Measurements from ENCODE around the gene SNRNP25. TPM values are rescaled to one million over a fixed set of nuclear protein-coding genes. Genes with fewer than 3 reads are reported as not detected.

Gene SNRNP25
- total and polyA plus RNA-seq, 9 of the 15 experiments (the other 6 are each of a cell fraction or from before 2014, with no cell fraction given), result 59.0 to 176 (median 108) TPM

- peak in 1 of 3 experiments; percentile 6 for TF ChIP-seq YY1 (IDR thresholded peaks at IDR 0.05; ENCODE audit: borderline replicate concordance in 1 of 3, control insufficient read depth in 1 of 3, extremely low read depth in 1 of 3, insufficient read depth in 3 of 3, insufficient read length in 1 of 3, insufficient replicate concordance in 2 of 3, low read depth in 1 of 3, low read length in 2 of 3)
- TF ChIP-seq SIRT6 (IDR thresholded peaks at IDR 0.05; ENCODE audit: low read depth, low read length), result no peak
- TF ChIP-seq SMAD4 (CRISPR knock-in tag; conservative IDR thresholded peaks at IDR 0.05), result 0 out of 2 replicates have a peak, but pooled peaks have one; percentile 30
- TF ChIP-seq ZFX (CRISPR knock-in tag; IDR thresholded peaks at IDR 0.05), result peak; percentile 92
- TF ChIP-seq, protein P1, sequence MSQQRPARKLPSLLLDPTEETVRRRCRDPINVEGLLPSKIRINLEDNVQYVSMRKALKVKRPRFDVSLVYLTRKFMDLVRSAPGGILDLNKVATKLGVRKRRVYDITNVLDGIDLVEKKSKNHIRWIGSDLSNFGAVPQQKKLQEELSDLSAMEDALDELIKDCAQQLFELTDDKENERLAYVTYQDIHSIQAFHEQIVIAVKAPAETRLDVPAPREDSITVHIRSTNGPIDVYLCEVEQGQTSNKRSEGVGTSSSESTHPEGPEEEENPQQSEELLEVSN (IDR thresholded peaks at IDR 0.05; ENCODE audit: borderline replicate concordance in 1 of 2, extremely low read depth in 1 of 2, insufficient read depth in 1 of 2, insufficient read length in 1 of 2, low read depth in 1 of 2, low read length in 1 of 2, poor library complexity in 1 of 2, severe bottlenecking in 1 of 2), result peak; percentile 96 to 98
- peak; percentile 9 for TF ChIP-seq TAF9B (IDR thresholded peaks at IDR 0.05; ENCODE audit: partially characterized antibody)
- TF ChIP-seq MAX (CRISPR knock-in tag; IDR thresholded peaks at IDR 0.05), result peak; percentile 89
- peak; percentile 93 for TF ChIP-seq RBFOX2 (IDR thresholded peaks at IDR 0.05; ENCODE audit: low read depth, low read length)
- no peak for TF ChIP-seq POLR3G (IDR thresholded peaks at IDR 0.05; ENCODE audit: extremely low read depth, insufficient read length, insufficient replicate concordance)
- TF ChIP-seq, protein P2, sequence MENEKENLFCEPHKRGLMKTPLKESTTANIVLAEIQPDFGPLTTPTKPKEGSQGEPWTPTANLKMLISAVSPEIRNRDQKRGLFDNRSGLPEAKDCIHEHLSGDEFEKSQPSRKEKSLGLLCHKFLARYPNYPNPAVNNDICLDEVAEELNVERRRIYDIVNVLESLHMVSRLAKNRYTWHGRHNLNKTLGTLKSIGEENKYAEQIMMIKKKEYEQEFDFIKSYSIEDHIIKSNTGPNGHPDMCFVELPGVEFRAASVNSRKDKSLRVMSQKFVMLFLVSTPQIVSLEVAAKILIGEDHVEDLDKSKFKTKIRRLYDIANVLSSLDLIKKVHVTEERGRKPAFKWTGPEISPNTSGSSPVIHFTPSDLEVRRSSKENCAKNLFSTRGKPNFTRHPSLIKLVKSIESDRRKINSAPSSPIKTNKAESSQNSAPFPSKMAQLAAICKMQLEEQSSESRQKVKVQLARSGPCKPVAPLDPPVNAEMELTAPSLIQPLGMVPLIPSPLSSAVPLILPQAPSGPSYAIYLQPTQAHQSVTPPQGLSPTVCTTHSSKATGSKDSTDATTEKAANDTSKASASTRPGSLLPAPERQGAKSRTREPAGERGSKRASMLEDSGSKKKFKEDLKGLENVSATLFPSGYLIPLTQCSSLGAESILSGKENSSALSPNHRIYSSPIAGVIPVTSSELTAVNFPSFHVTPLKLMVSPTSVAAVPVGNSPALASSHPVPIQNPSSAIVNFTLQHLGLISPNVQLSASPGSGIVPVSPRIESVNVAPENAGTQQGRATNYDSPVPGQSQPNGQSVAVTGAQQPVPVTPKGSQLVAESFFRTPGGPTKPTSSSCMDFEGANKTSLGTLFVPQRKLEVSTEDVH (IDR thresholded peaks at IDR 0.05; ENCODE audit: low read depth, partially characterized antibody), result peak; percentile 82
- peak; percentile 87 for TF ChIP-seq SAP30 (IDR thresholded peaks at IDR 0.05; ENCODE audit: borderline replicate concordance, insufficient read depth, low read depth, low read length, poor library complexity, severe bottlenecking)
- TF ChIP-seq, protein P3, sequence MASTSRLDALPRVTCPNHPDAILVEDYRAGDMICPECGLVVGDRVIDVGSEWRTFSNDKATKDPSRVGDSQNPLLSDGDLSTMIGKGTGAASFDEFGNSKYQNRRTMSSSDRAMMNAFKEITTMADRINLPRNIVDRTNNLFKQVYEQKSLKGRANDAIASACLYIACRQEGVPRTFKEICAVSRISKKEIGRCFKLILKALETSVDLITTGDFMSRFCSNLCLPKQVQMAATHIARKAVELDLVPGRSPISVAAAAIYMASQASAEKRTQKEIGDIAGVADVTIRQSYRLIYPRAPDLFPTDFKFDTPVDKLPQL (IDR thresholded peaks at IDR 0.05; ENCODE audit: extremely low read depth, insufficient read length), result no peak
- TF ChIP-seq, protein P4, sequence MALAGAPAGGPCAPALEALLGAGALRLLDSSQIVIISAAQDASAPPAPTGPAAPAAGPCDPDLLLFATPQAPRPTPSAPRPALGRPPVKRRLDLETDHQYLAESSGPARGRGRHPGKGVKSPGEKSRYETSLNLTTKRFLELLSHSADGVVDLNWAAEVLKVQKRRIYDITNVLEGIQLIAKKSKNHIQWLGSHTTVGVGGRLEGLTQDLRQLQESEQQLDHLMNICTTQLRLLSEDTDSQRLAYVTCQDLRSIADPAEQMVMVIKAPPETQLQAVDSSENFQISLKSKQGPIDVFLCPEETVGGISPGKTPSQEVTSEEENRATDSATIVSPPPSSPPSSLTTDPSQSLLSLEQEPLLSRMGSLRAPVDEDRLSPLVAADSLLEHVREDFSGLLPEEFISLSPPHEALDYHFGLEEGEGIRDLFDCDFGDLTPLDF (CRISPR knock-in tag; IDR thresholded peaks at IDR 0.05), result peak; percentile 90; the same call in 1 of the 2 replicates
- 0 out of 4 replicates have a peak, but pooled peaks of 1 of the 2 experiments have one; percentile 50 for TF ChIP-seq MLLT1 (IDR thresholded peaks at IDR 0.05)
- TF ChIP-seq FUS (optimal IDR thresholded peaks at IDR 0.05; ENCODE audit: low read depth, low read length), result peak; percentile 54
Measured at GRCh38 chr16:53346-54236, at the start of gene SNRNP25, which contains the start of gene POLR3K (continued).
